ENCODE results near the gene UBE2I. TPM values are rescaled to one million over a fixed set of nuclear protein-coding genes. Genes with fewer than 3 reads are reported as not detected.

The UBE2I gene
- total RNA-seq, 1 experiment from 2014 or later: 212 TPM

- H3K9me3 ChIP-seq (ENCODE audit: control insufficient read depth in 1 of 2, insufficient read depth in 1 of 2, low read depth in 1 of 2, low read length in 2 of 2): no peaks in the 10 kb centered on the region
- DNase-seq (ENCODE audit: low read depth, low spot score) (peak; percentile 74), ATAC-seq (peak; percentile 50)
- H3K9me2 ChIP-seq (ENCODE audit: insufficient read depth): no peaks in the 10 kb centered on the region
- H3K9ac ChIP-seq (ENCODE audit: low read length): peak overlapping the region; percentile 93
- no peaks in the 10 kb centered on the region for H3K27me3 ChIP-seq (ENCODE audit: insufficient read depth, low read length)
- H3K79me2 ChIP-seq (ENCODE audit: insufficient read depth, low read length): peaks cover 35% of the 10 kb centered on the region
- H3K27ac ChIP-seq (ENCODE audit: low read depth, low read length): peak overlapping the region; percentile 100
- no TSS peak for BruUV-seq (replicated peaks)
- POLR2A ChIA-PET: interaction anchor here (0.7 to 1.6 kb wide), 3 partner anchors 12 to 55 kb away, joined by 3 to 5 read pairs (median 3); no protein-coding TSS in a partner anchor
- intact Hi-C loops (cut with micrococcal nuclease): no loop called here
- peaks cover 0 to 12% of the 10 kb centered on the region in 2 experiments; a peak in 1 of 4 replicates for H3K36me3 ChIP-seq (ENCODE audit: control insufficient read depth in 1 of 2, insufficient read depth in 2 of 2, low read length in 2 of 2)
- peaks cover 29% of the 10 kb centered on the region; the same call in 1 of the 2 replicates for H4K20me1 ChIP-seq (ENCODE audit: insufficient read depth)
- no peak overlapping the region for H2AFZ ChIP-seq (ENCODE audit: low read depth, low read length, poor library complexity, severe bottlenecking)
- peak overlapping the region; percentile 39 to 63 for H3K4me3 ChIP-seq (replicated peaks in 1 of 2; ENCODE audit: low read depth in 1 of 2, low read length in 2 of 2)
- CTCF ChIA-PET: interaction anchor here (1.0 kb wide), 1 partner anchor 11 kb away, joined by 4 read pairs; no protein-coding TSS in a partner anchor
- peaks cover 24 to 69% of the 10 kb centered on the region in 2 experiments for H3K4me1 ChIP-seq (ENCODE audit: control insufficient read depth in 1 of 2, insufficient read depth in 2 of 2, low read length in 2 of 2)
- RAD21 ChIA-PET (ENCODE audit: low non-redundant PET in 1 of 2, low total read pairs in 2 of 2, uncharacterized antibody in 2 of 2, unreplicated experiment in 2 of 2): no interaction called here
- peak overlapping the region; percentile 84 for H3K4me2 ChIP-seq (ENCODE audit: low read length)
- TF ChIP-seq MAX (IDR thresholded peaks at IDR 0.05) (no peak), POLR2AphosphoS5 (IDR thresholded peaks at IDR 0.05; ENCODE audit: low read depth, low read length) (peak; percentile 58; the same call in 1 of the 2 replicates)
Measured at GRCh38 chr16:1308036-1308976, 1.1 kb upstream of the UBE2I start.

DNA sequence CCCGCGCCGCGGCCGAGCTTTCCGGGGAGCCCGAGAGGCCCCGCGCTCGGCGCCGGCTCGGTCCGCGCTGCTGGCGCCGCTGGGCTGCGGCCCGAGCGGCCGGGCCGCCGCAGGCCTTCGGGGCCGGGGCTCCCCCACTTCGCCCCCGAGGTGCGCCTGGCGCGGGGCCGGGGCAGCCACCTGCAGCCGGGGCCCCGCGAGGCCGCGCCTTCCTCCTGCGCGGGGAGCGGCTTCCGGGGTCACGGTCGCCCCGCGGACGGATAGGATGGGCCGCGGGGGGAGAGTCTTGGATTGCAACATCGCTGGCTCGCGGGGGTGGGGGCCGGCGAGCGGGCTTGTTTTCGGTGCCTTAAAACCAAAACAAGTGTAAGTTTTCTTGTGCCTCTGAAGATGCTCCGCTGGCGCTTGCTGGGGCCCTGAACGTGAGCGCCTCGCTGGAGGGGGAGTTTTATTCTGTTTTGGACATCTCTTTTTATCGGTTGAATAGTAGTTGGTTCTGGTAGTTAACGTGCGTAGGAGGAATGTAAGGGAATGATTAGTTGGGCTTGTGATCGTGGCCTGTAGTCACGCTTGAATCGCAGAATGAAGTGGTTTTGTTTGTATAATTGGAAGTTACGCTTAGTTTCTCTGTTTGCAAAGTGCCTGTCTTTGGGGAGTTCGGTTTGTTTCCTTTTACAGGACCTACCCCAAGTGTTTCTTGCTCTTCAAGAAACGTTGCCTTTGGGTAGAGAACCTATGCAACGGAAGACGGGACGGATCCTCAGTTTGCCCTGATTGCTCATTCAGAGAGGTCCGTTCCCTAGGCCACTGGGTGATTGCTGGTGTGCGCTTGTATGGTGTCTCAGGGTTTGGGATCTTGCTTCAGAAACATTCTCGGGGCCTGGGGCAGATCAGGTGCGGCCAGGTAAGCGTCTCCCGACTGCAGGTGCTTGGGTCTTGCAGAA lies 724 bp downstream of the UBE2I start:
- H4K20me1 ChIP-seq (ENCODE audit: insufficient read depth): peaks cover 29% of the 10 kb centered on the region; the same call in 1 of the 2 replicates
- peaks cover 14 to 52% of the 10 kb centered on the region in 2 experiments for H3K4me1 ChIP-seq (ENCODE audit: control insufficient read depth in 1 of 2, insufficient read depth in 2 of 2, low read length in 2 of 2)
- no peaks in the 10 kb centered on the region for H3K9me3 ChIP-seq (ENCODE audit: control insufficient read depth in 1 of 2, insufficient read depth in 1 of 2, low read depth in 1 of 2, low read length in 2 of 2)
- BruUV-seq (replicated peaks): TSS peak; percentile 83
- no peaks in the 10 kb centered on the region for H3K27me3 ChIP-seq (ENCODE audit: insufficient read depth, low read length)
- peak overlapping the region; percentile 94 for H3K4me2 ChIP-seq (ENCODE audit: low read length)
- TF ChIP-seq CEBPB (IDR thresholded peaks at IDR 0.05; ENCODE audit: low read depth): no peak
- no peak for TF ChIP-seq SIN3A (IDR thresholded peaks at IDR 0.05; ENCODE audit: low read depth)
- TF ChIP-seq ZNF274 (IDR thresholded peaks at IDR 0.05; ENCODE audit: low read depth, low read length): no peak
- no peak for TF ChIP-seq ZBTB33 (IDR thresholded peaks at IDR 0.05; ENCODE audit: extremely low read depth, insufficient replicate concordance, low read length)
- no peak for TF ChIP-seq REST (IDR thresholded peaks at IDR 0.05; ENCODE audit: low read depth)
- peak overlapping the region; percentile 100 for H3K27ac ChIP-seq (ENCODE audit: low read depth, low read length)
- RAD21 ChIA-PET (ENCODE audit: low non-redundant PET in 1 of 2, low total read pairs in 2 of 2, uncharacterized antibody in 2 of 2, unreplicated experiment in 2 of 2): no interaction called here
- H2AFZ ChIP-seq (ENCODE audit: low read depth, low read length, poor library complexity, severe bottlenecking): no peak overlapping the region
- intact Hi-C loops (cut with micrococcal nuclease): no loop called here
- H3K9me2 ChIP-seq (ENCODE audit: insufficient read depth): no peaks in the 10 kb centered on the region
- H3K9ac ChIP-seq (ENCODE audit: low read length): peak overlapping the region; percentile 96
- DNase-seq (ENCODE audit: low read depth, low spot score) (no peak), ATAC-seq (no peak)
- peaks cover 53% of the 10 kb centered on the region for H3K79me2 ChIP-seq (ENCODE audit: insufficient read depth, low read length)
- peaks cover 11 to 28% of the 10 kb centered on the region in 2 experiments; a peak in 3 of 4 replicates for H3K36me3 ChIP-seq (ENCODE audit: control insufficient read depth in 1 of 2, insufficient read depth in 2 of 2, low read length in 2 of 2)
- CTCF ChIA-PET: no interaction called here
- POLR2A ChIA-PET: interaction anchor here (1.6 kb wide), 1 partner anchor 13 kb away, joined by 5 read pairs; no protein-coding TSS in a partner anchor
- peak overlapping the region; percentile 98 to 99 for H3K4me3 ChIP-seq (replicated peaks in 1 of 2; ENCODE audit: low read depth in 1 of 2, low read length in 2 of 2)

Data from HCT116 (cell line).